Colonic mucosa (tissue), 4 donors: ENCODE results near the gene EGLN3. TPM values are rescaled to one million over a fixed set of nuclear protein-coding genes. Genes with fewer than 3 reads are reported as not detected.
"Not testable (repeated sequence)": the region's sequence is repeated elsewhere in the genome, so short reads cannot be mapped to it uniquely, and the experiment has no call there.

Experiments
- DNase-seq: peaks from one replicate; pipeline ENCODE4 v3.0.0-alpha.2; 2020
- H3K27ac ChIP-seq: fragments of 200-600 bp; one replicate; pipeline ENCODE4 v1.8.0; 2021
- H3K27me3 ChIP-seq: fragments of 200-600 bp; one replicate; pipeline ENCODE4 v1.8.0; 2021
- H3K36me3 ChIP-seq: fragments of 200-600 bp; one replicate; pipeline ENCODE4 v1.8.0; 2021
- H3K4me1 ChIP-seq: fragments of 200-600 bp; one replicate; pipeline ENCODE4 v1.8.0; 2021; ENCODE audit warnings: mild to moderate bottlenecking
- H3K4me3 ChIP-seq: fragments of 200-600 bp; one replicate; pipeline ENCODE4 v1.8.0; 2021
- H3K9ac ChIP-seq, 2 donors: one replicate each; pipeline ENCODE4 v1.7.0; 2013; ENCODE audit warnings: control low read depth in 2 of 2, low read depth in 2 of 2, low read length in 2 of 2
- H3K9me3 ChIP-seq: fragments of 200-600 bp; one replicate; pipeline ENCODE4 v1.8.0; 2021
- intact Hi-C: fragments of 100-400 bp; cut with DNase I; formaldehyde crosslinking; loops from one replicate; pipeline ENCODE4 v1.14.1; 2022
- total RNA-seq, 2 donors: library from RNA; stranded (reverse); fragmentation: NEBNext Ultra II Directional in 1 of 2; extraction: Animal tissue kit (Norgen Biotek cat#: 25700) in 1 of 2; gene quantifications; one replicate each; pipeline ENCODE4 v1.2.1, GENCODE V29; 2021
- TF ChIP-seq, protein P1 (sequence below): fragments of 200-600 bp; IDR thresholded peaks from one replicate; pipeline ENCODE4 v1.8.0; 2022; ENCODE audit warnings: antibody characterized with exemption, mild to moderate bottlenecking
- donor health status: healthy.
- donor health status: DM: no; HTN: no; CAD: no.
- donor health status: DM: no; HTN: no; CAD: no.

EGLN3 gene
- total RNA-seq, 2 donors from 2014 or later, result 86.3 to 292 TPM

DNA sequence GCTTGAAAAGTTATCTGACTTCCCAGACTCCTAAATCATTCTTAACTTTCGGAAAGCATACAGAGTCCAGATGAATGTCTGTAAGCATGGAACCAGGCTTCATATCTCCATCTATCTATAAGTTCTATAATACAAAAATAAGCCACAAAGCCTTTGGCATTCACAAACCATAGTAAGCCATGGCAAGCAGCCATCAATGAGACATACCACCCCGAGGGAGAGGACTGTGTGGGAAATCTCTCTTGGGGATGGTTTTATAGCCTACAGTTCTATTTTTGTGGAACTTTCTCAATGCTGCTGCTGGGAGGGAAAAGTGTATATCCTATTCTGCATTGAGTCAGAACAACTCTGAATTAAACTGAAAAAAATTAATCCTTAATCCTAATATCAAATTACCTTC is 20.4 kb downstream of the EGLN3 start:
- H3K9ac ChIP-seq, result no peak overlapping the region
- no peak overlapping the region for H3K4me3 ChIP-seq
- no peak for DNase-seq
- no peaks in the 10 kb centered on the region for H3K4me1 ChIP-seq
- H3K9me3 ChIP-seq, result no peaks in the 10 kb centered on the region
- H3K27ac ChIP-seq, result no peak overlapping the region
- TF ChIP-seq, protein P1, sequence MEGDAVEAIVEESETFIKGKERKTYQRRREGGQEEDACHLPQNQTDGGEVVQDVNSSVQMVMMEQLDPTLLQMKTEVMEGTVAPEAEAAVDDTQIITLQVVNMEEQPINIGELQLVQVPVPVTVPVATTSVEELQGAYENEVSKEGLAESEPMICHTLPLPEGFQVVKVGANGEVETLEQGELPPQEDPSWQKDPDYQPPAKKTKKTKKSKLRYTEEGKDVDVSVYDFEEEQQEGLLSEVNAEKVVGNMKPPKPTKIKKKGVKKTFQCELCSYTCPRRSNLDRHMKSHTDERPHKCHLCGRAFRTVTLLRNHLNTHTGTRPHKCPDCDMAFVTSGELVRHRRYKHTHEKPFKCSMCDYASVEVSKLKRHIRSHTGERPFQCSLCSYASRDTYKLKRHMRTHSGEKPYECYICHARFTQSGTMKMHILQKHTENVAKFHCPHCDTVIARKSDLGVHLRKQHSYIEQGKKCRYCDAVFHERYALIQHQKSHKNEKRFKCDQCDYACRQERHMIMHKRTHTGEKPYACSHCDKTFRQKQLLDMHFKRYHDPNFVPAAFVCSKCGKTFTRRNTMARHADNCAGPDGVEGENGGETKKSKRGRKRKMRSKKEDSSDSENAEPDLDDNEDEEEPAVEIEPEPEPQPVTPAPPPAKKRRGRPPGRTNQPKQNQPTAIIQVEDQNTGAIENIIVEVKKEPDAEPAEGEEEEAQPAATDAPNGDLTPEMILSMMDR, result no peak
- intact Hi-C loops, result no loop called here
- peaks cover 4% of the 10 kb centered on the region for H3K36me3 ChIP-seq
- H3K27me3 ChIP-seq, result no peaks in the 10 kb centered on the region

DNA sequence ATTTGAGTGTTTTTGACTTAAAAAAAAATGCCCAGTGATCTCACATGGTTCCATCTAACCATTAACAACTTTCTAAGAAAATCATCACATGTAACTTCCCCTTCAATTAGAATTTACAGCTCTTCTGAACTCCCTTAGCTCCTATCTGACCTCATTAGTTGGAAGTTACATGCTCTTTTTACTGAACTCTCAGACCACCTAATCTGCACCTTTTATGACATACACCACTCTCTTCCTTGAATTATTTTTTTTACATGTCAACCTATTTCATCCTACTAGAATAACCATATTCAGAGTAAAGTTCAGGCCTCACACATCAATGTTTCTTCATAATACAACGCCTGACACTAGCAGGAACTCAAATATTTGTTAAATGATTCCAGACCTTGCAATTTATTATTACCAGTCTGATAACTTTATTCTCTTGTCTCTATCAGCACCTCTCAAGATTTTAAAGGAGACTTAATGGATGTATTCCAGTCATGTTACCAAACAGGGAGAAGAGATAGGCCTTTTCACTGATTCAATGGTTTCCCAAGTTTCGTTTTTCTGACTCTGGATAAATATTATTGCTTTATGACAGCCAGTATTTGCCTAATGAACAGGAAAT is 21.0 kb downstream of the EGLN3 start:
- Histone ChIP-seq H3K27me3 (no peaks in the 10 kb centered on the region), H3K4me1 (no peaks in the 10 kb centered on the region), H3K4me3 (no peak overlapping the region), H3K9ac (no peak overlapping the region), H3K9me3 (no peaks in the 10 kb centered on the region), H3K36me3 (peaks cover 4% of the 10 kb centered on the region), H3K27ac (no peak overlapping the region)
- TF ChIP-seq, protein P1, result no peak
- intact Hi-C loops, result no loop called here
- no peak for DNase-seq

DNA sequence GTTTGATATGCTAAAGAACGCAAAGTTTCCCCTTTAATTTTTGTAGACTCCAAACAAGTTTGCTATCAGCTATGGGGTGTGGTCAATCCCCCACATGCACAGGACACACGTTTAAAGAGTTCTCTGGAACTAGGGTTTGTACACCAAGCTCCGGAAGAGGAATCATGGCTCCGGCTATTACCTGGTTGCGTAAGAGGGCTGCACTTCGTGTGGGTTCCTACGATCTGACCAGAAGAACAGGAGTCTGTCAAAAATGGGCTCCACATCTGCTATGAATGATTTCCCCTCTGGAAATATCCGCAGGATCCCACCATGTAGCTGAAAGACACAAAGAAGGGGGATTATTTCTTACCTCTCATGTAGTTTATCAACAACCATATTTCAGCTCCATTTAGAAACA is 22.0 kb downstream of the EGLN3 start:
- Histone ChIP-seq H3K4me3 (no peak overlapping the region), H3K4me1 (no peaks in the 10 kb centered on the region), H3K27ac (no peak overlapping the region), H3K27me3 (no peaks in the 10 kb centered on the region), H3K36me3 (peaks cover 4% of the 10 kb centered on the region), H3K9ac (no peak overlapping the region), H3K9me3 (no peaks in the 10 kb centered on the region)
- intact Hi-C loops, result no loop called here
- TF ChIP-seq, protein P1, result no peak
- DNase-seq, result no peak

DNA sequence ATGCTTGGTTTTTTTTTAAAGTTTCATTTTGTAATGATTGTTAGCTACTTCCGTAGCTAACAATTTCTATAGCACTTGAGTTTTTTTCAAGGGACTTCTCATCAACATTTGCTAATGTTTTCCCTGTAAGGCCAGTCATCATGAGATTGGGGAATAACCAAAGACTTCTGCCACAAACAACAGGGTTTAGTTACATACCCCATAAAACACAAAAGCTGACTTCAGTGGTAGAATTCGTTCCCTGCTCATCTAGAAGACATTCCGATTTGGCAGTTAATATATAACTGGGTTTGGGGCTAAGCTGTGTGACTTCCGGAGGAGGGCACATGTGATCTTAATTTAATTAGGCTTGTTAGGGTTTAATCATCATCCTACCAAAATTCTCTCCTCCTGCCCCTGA is 22.9 kb downstream of the EGLN3 start:
- TF ChIP-seq, protein P1, result no peak
- Histone ChIP-seq H3K4me3 (no peak overlapping the region), H3K36me3 (peaks cover 4% of the 10 kb centered on the region), H3K27ac (no peak overlapping the region), H3K9me3 (no peaks in the 10 kb centered on the region), H3K27me3 (no peaks in the 10 kb centered on the region), H3K9ac (no peak overlapping the region), H3K4me1 (no peaks in the 10 kb centered on the region)
- DNase-seq, result no peak
- intact Hi-C loops, result no loop called here

DNA sequence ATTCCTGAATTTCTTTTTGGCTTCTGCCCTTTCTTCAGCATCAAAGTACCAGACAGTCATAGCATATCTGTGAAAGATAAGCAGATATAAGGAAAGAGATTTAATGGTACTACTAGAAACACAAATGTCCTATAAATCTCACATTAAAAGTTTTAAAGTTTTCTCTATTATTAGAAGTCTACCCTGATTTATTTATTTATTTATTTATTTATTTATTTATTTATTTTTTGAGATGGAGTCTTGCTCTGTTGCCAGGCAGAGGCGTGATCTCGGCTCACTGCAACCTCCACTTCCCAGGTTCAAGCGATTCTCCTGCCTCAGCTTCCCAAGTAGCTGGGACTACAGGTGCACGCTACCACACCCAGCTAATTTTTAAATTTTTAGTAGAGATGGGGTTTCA is 23.9 kb downstream of the EGLN3 start:
- H3K4me3 ChIP-seq, H3K27me3 ChIP-seq, H3K9ac ChIP-seq, H3K27ac ChIP-seq, H3K9me3 ChIP-seq, intact Hi-C loops, DNase-seq, H3K36me3 ChIP-seq, H3K4me1 ChIP-seq: not testable (repeated sequence)

DNA sequence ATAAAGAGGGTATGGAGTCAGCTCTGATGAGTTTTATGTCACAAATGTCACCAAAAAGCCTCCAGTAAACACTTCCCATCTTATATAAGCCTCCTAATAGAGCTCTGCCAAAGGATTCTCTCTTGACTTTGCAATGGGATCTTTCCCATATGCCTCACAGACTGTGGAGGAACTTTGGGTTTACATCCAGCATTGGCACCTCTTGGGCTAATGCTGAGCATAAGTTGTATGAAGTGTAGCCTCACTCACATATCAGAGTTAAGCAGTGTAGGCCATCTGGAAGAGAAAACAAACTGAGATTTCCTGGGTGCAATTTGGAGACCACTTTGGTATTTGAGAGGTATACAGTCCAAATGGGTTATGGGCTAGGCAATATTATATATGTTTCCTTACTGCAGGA is 24.9 kb downstream of the EGLN3 start:
- H3K4me1 ChIP-seq, result no peaks in the 10 kb centered on the region
- H3K9me3 ChIP-seq, result no peaks in the 10 kb centered on the region
- H3K27ac ChIP-seq, result no peak overlapping the region
- no peaks in the 10 kb centered on the region for H3K27me3 ChIP-seq
- peaks cover 4% of the 10 kb centered on the region for H3K36me3 ChIP-seq
- H3K9ac ChIP-seq, result no peak overlapping the region
- TF ChIP-seq, protein P1, result no peak
- no peak for DNase-seq
- intact Hi-C loops, result no loop called here
- no peak overlapping the region for H3K4me3 ChIP-seq
